Natural killer cell treated with Interleukin-12 subunit alpha and Interleukin-12 subunit beta and Interleukin-15 and Interleukin-18, amount 100 ng/mL, for 72 hours (primary cell): Measurements from ENCODE around the gene RBMXL3. TPM values are rescaled to one million over a fixed set of nuclear protein-coding genes. Genes with fewer than 3 reads are reported as not detected.

Experiments used
- total RNA-seq, 2 donors: library from RNA; stranded (reverse); gene quantifications; one replicate each; pipeline ENCODE4 v1.2.3, GENCODE V29; 2022

Gene RBMXL3
- total RNA-seq, 2 donors from 2014 or later, result not detected

Other genes starting within 250 kb of the RBMXL3 start
- not detected for gene IL13RA2, start 171.8 kb upstream of the RBMXL3 start, total RNA-seq
- gene LRCH2, start 44.7 kb downstream of the RBMXL3 start, total RNA-seq, result not detected
- not detected for gene LUZP4, start 100.3 kb downstream of the RBMXL3 start, total RNA-seq